Fibroblast of skin of back (primary cell): ENCODE data around the gene HLTF.

Source experiments
- DNase-seq: peaks from one replicate; pipeline ENCODE4 v3.0.0-alpha.2; 2013

Gene HLTF

DNA sequence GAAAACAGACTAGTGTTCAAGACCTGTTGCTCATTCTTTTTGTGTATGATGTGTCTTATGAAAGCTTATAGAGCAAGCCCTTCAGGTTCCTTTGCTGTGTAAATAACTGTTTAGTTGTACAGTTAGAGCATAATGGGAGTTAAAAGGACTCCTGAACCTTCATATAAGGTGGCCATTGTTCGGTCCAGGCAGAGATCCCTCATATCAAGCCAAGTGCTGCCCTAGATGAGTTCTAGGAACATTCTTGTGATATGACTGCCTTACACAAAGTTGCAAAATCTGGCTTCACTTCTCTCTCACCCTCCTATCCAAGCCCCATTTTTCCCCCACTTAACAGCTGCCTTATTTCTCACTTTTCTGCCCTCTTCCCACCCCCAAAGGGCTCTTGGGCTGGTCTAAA, 68.1 kb downstream of the HLTF start:
- peak; percentile 34 for DNase-seq

DNA sequence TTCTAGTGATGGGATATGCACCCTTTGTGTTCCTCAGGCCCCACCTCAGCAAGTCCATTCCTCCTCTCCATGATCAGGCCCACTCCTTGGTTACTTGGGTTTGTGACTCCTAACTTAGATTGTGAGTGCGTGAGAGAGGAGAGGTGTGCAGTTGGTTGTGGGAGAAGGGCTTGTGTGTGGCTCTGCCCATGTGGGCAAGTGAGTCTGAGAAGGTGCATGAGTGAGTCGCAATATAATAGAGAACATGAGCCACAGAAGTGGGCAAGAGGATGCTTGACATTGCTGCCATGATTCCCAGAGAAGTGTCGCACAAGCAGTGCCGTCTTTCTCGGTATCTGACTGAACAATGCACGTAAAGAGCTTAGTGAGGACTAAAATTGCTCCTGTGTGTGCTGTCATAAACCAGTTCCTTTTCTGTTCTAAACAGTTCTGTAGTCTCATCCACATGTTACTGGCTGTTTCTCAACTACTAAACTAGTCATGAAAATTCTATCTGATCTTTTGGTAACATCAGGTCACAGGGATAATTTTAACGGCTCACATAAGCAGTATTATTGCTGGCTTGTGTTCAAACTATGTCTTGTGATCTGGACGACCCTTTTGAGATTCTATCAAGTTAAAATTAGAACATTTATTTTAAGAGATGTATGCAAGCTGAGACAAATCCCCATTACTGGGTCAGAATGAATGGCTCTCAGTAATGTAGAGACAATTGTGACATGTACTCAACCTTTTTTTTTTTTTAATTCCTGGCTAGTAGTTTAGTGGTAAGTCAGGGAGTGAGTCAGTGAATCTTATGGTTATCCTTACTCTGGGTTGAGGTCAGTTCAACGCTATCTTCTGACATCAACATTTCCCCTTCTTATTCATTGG, 69.4 kb downstream of the HLTF start:
- DNase-seq, result peak; percentile 97

- DNase-seq, result no peak
Observed at GRCh38 chr3:149016242-149016641, 70.1 kb downstream of the HLTF start.

DNA sequence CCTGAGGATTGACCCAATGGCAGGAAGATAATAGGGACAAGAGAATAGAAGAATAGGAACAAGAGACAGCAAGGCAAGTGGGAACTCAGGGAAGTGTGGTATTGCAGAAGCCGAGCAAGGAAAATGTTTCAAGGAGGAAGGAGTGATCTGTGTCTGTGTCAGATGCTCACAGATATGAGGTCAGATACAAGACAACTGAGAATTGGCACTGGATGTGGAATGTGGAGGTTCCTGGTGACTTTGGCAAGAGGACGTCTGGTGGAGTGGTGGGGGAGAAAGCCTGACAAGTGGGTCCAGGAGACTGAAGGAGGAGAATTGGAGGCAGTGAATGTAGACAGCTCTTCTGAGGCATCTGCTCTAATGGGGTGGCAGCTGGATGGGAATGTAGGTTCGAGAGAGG, 70.9 kb downstream of the HLTF start:
- peak; percentile 58 for DNase-seq

- peak; percentile 48 for DNase-seq
Observed at GRCh38 chr3:149013726-149014125, 72.6 kb downstream of the HLTF start.

GRCh38 chr3:149011676-149012075, 74.7 kb downstream of the HLTF start:
- DNase-seq, result no peak

DNA sequence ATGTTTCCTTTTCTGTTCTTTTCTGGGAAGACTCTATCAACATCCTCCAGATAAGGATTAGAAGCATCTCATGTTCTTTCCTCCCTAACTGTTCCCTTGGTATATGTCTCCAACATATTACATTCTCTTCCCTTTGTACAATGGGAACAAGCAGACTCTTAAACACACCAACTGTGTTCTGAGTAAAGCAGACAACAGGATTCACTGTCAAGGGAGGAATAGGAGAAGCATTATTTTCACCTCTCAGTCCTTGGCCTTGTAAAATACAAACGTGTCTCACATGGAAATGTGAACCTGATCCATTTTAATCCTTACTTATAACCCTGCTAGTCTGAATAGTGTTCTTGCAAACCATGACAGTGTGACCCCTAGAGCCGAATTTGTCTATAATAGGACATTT, 75.4 kb downstream of the HLTF start:
- no peak for DNase-seq

DNA sequence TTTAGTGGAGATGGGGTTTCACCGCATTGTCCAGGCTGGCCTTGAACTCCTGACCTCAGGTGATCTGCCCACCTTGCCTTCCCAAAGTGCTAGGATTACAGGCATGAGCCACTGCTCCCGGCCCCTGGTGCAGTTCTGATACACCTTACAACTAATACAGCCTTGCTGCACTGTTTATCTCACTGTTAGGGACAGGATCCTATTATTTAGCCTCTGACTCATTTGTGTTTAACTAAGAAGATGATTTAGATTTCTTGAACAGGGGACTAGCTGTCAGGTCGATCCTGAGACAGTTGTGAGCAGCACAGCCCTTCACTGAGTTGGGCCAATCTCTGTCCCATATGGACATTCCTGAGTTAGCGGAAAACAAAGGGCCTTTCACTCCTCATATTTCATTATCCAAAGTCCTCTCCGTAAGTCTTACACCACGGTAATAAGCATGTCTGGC, 75.8 kb downstream of the HLTF start:
- DNase-seq, result no peak

GRCh38 chr3:149009732-149010131, 76.6 kb downstream of the HLTF start:
- peak; percentile 36 for DNase-seq

- DNase-seq, result no peak
Observed at GRCh38 chr3:149007567-149008257, 78.6 kb downstream of the HLTF start.

- DNase-seq, result peak; percentile 82
Observed at GRCh38 chr3:149005416-149005815, 80.9 kb downstream of the HLTF start.

- no peak for DNase-seq
Observed at GRCh38 chr3:149004622-149005021, 81.7 kb downstream of the HLTF start.

- DNase-seq, result no peak
Observed at GRCh38 chr3:149003653-149004305, 82.6 kb downstream of the HLTF start.

GRCh38 chr3:149001727-149002126, 84.6 kb downstream of the HLTF start:
- no peak for DNase-seq

- DNase-seq, result no peak
Observed at GRCh38 chr3:149000206-149000745, 86.1 kb downstream of the HLTF start.

DNA sequence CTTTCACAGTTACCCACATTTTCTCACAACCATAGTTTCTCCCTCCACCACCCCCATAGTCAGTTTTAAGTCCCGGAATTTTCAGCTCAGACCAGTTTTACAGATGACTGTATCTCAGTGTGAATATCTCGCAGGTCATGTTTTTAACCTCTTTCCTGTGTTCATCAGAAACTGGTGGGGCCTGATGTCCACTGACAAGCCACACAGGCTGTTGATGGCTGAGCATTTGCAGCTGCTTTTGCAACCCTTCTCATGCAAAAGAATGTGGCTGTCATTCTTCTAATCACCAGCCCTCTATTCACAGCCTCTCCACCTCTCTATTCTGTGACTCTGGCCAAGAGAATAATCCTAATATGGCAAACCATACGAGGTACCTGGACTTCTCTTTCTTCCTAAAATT, 86.5 kb downstream of the HLTF start:
- DNase-seq, result no peak

- DNase-seq, result no peak
Observed at GRCh38 chr3:148998715-148999423, 87.5 kb downstream of the HLTF start.

DNA sequence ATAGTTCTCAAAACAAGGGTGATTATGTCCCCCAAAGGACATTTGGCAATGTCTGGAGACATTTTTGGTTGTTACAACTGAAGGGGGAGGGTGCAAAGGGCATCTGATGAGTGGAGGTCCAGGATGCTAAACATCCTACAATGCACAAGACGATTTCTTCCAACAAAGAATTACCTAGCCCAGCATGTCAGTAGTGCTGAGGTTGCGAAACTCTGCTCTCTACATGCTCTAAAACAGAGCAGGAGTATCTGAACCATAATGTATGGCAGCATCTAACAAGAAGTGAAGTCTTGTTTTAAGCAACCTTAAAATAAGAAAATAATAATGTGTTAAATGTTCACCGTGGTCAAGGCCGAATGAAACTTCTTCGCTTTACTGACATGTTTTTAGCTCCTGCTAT, 88.0 kb downstream of the HLTF start:
- DNase-seq, result no peak

GRCh38 chr3:148997623-148998022, 88.7 kb downstream of the HLTF start:
- no peak for DNase-seq

DNA sequence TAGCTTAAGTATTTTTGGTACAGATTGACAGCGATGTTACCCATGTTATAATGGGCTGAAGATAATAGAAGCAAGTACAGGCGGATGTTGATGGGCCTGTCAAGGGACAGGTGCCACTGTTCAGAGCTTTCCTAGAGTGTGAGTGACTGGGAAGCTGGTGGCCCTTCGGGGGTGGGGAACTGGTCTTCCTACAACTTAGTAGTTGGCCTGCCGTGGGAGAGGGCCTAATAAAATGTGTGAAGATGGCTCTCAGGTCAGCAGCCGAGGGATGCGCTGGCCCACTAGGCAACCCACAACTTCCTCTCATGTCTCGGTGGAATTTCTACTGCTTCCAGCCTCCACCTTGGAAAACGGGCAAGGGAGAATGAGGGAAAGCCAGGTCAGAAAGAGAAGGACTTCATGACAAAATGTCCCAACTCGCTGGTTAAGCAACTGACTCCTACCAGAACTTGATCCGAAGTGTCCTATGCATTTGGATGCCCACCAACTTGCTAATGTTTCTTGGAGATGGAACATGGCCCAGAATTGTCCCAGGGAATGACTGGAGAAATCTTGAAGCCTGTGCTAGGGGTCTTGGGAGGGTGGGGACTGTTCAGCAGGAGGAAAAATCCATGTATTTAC, 93.6 kb downstream of the HLTF start:
- DNase-seq, result no peak

GRCh38 chr3:148992027-148992634, 94.2 kb downstream of the HLTF start:
- DNase-seq, result peak; percentile 53
